K562 (cell line): ENCODE measurements around the gene IL13RA1. TPM values are rescaled to one million over a fixed set of nuclear protein-coding genes. Genes with fewer than 3 reads are reported as not detected.

ENCODE experiments used
- ATAC-seq: fragments of 200-7000 bp; cut with Tn5 transposase; 3 replicates; pipeline ENCODE4 v1.9.1; 2020; ENCODE audit warnings: moderate library complexity
- BruUV-seq: library from RNA; stranded (reverse); fragments of 400-500 nt; replicated peaks from 2 replicates; lab custom pipeline; 2021; lab: Mats Ljungman, UMichigan
- CTCF ChIA-PET: fragments of 300-600 bp; formaldehyde crosslinking; extraction: SDS; loops from one replicate; lab custom pipeline; 2021; ENCODE audit warnings: low intra/inter-chr PET ratio; lab: Yijun Ruan, JAX
- POLR2A ChIA-PET: fragments of 300-600, 350-650 bp; sonication (Branson Sonifier 250); formaldehyde crosslinking; extraction: SDS; loops from one replicate; lab custom pipeline; 2021; ENCODE audit warnings: antibody characterized with exemption, inconsistent platforms; lab: Yijun Ruan, JAX
- DNase-seq, 4 experiments: peaks; one replicate each; pipeline versions ENCODE4 v3.0.0 to v3.0.0-alpha.2; 2011 to 2018; ENCODE audit warnings: low spot score in 3 of 4, mixed read lengths in 3 of 4; ENCODE audit errors: extremely low read depth in 1 of 4
- FAIRE-seq: peaks from 2 replicates; lab custom pipeline; 2011; peaks lifted over from hg19 to GRCh38; lab: Jason Lieb, UNC
- H2AFZ ChIP-seq: 2 replicates; pipeline ENCODE4 v1.6.0; 2011; ENCODE audit warnings: low read depth, low read length, control low read depth, inconsistent platforms
- H3K27ac ChIP-seq: fragments of 200-600 bp; 3 replicates; pipeline ENCODE4 v1.8.0; 2011; ENCODE audit warnings: low read depth, mild to moderate bottlenecking, control low read depth, inconsistent platforms, low read length, moderate library complexity, mixed read lengths; ENCODE audit errors: extremely low read depth
- H3K27me3 ChIP-seq, 2 experiments: fragments of 300-600 bp in 1 of 2; 2 replicates in 1 of 2; 3 replicates in 1 of 2; pipeline versions ENCODE4 v1.6.0 to v1.8.0; 2011; ENCODE audit warnings: inconsistent platforms in 2 of 2, low read length in 2 of 2, mild to moderate bottlenecking in 1 of 2, mixed read lengths in 1 of 2, moderate library complexity in 1 of 2; ENCODE audit not compliant: control insufficient read depth in 2 of 2, insufficient read depth in 2 of 2
- H3K36me3 ChIP-seq: fragments of 300-600 bp; 3 replicates; pipeline ENCODE4 v1.8.0; 2011; ENCODE audit warnings: mild to moderate bottlenecking, low read length, inconsistent platforms; ENCODE audit not compliant: control insufficient read depth, insufficient read depth
- H3K4me1 ChIP-seq, 2 experiments: fragments of 200-600 bp in 1 of 2; replicated peaks in 1 of 2; 2 replicates in 1 of 2; 3 replicates in 1 of 2; pipeline versions ENCODE4 v1.5.1 to v1.8.0; 2011; ENCODE audit warnings: inconsistent platforms in 2 of 2, low read length in 2 of 2, mild to moderate bottlenecking in 1 of 2, mixed read lengths in 1 of 2, moderate library complexity in 1 of 2; ENCODE audit not compliant: control insufficient read depth in 2 of 2, insufficient read depth in 2 of 2
- H3K4me2 ChIP-seq: 2 replicates; pipeline ENCODE4 v1.6.1; 2011; ENCODE audit warnings: low read length, control low read depth, inconsistent platforms, mixed read lengths; ENCODE audit not compliant: insufficient read depth
- H3K4me3 ChIP-seq: fragments of 200-600 bp; sonication (generic), shearing (Covaris generic); 2 replicates; pipeline ENCODE4 v1.5.1; 2016; ENCODE audit warnings: control low read depth, inconsistent platforms
- H3K79me2 ChIP-seq: fragments of 200-600 bp; 3 replicates; pipeline ENCODE4 v1.8.0; 2011; ENCODE audit warnings: low read length, inconsistent platforms; ENCODE audit not compliant: control insufficient read depth, insufficient read depth
- H3K9ac ChIP-seq, 2 experiments: 2 replicates each; pipeline versions ENCODE4 v1.6.0 to v1.6.1; 2011; ENCODE audit warnings: low read depth in 2 of 2, low read length in 2 of 2, control low read depth in 1 of 2, inconsistent platforms in 1 of 2, mild to moderate bottlenecking in 1 of 2, mixed read lengths in 1 of 2; ENCODE audit not compliant: insufficient read depth in 1 of 2
- H3K9me1 ChIP-seq: one replicate; pipeline ENCODE4 v1.6.0; 2011; ENCODE audit warnings: inconsistent platforms, mild to moderate bottlenecking, low read length, moderate library complexity; ENCODE audit not compliant: control insufficient read depth, insufficient read depth
- H3K9me3 ChIP-seq: replicated peaks from 2 replicates; pipeline ENCODE4 v1.5.1; 2011; ENCODE audit warnings: low read depth, low read length, inconsistent platforms; ENCODE audit not compliant: control insufficient read depth, insufficient read depth
- H4K20me1 ChIP-seq: replicated peaks from 2 replicates; pipeline ENCODE4 v1.6.1; 2011; ENCODE audit warnings: low read length, inconsistent platforms, mixed read lengths; ENCODE audit not compliant: control insufficient read depth, insufficient read depth
- ATF6 ChIP-seq: sonication (generic); formaldehyde crosslinking; IDR thresholded peaks from 2 replicates; pipeline ENCODE4 v1.4.0; 2020; ENCODE audit warnings: mild to moderate bottlenecking, missing genetic modification reagents
- CHD1 ChIP-seq: fragments of 200-600 bp; sonication (generic); IDR thresholded peaks from one replicate; pipeline ENCODE4 v1.6.1; 2012; ENCODE audit warnings: mild to moderate bottlenecking, moderate library complexity, low read length, inconsistent platforms
- E2F1 ChIP-seq: sonication (generic); formaldehyde crosslinking; IDR thresholded peaks from 2 replicates; pipeline ENCODE4 v1.8.1; 2023; ENCODE audit warnings: mild to moderate bottlenecking, missing genetic modification reagents, moderate library complexity
- EHMT2 ChIP-seq: fragments of 450-650 bp; IDR thresholded peaks from 2 replicates; pipeline ENCODE4 v1.6.1; 2018; ENCODE audit warnings: antibody characterized with exemption
- GTF2A2 ChIP-seq: IDR thresholded peaks from 2 replicates; pipeline ENCODE4 v1.6.1; 2016; ENCODE audit warnings: mild to moderate bottlenecking, missing genetic modification characterization, missing compliant biosample characterization
- JUNB ChIP-seq: fragments of 450-650 bp; formaldehyde crosslinking; conservative IDR thresholded peaks from 2 replicates; pipeline ENCODE4 v1.4.0; 2020; ENCODE audit warnings: mild to moderate bottlenecking
- NR2F6 ChIP-seq: fragments of 450-650 bp; formaldehyde crosslinking; IDR thresholded peaks from 2 replicates; pipeline ENCODE4 v1.4.0; 2020; ENCODE audit warnings: mild to moderate bottlenecking
- RAD21 ChIP-seq, 2 experiments: fragments of 250-450 bp in 1 of 2; fragments of 450-650 bp in 1 of 2; sonication (Bioruptor Pico) in 1 of 2; formaldehyde crosslinking in 1 of 2; IDR thresholded peaks in 1 of 2; conservative IDR thresholded peaks in 1 of 2; 2 replicates each; pipeline versions ENCODE4 v1.4.0 to v1.8.0; 2020 to 2022; ENCODE audit warnings: mild to moderate bottlenecking in 2 of 2, moderate library complexity in 1 of 2
- SMAD4 ChIP-seq: fragments of 250-450 bp; sonication (Bioruptor Pico); conservative IDR thresholded peaks from 2 replicates; pipeline ENCODE4 v1.8.0; 2021; ENCODE audit warnings: inconsistent platforms, mild to moderate bottlenecking, moderate library complexity
- TCF15 ChIP-seq: fragments of 250-450 bp; sonication (Bioruptor Pico); IDR thresholded peaks from 2 replicates; pipeline ENCODE4 v1.8.0; 2022; ENCODE audit warnings: moderate library complexity, mild to moderate bottlenecking, inconsistent platforms
- WGBS: fragments of 100-300 bp; shearing (Covaris generic); methylation state at CpG from one replicate; pipeline ENCODE4 v1.1.6; 2016; ENCODE audit warnings: low coverage, mixed read lengths; ENCODE audit not compliant: insufficient coverage; ENCODE audit errors: missing lambda C conversion rate; 5-methylcytosine and 5-hydroxymethylcytosine counted together
- in situ Hi-C: fragments of 300-500 bp; cut with MboI; formaldehyde crosslinking; loops from 4 replicates; pipeline ENCODE4 v1.15.0; 2018; ENCODE audit warnings: inconsistent platforms, mixed read lengths
- intact Hi-C: fragments of 100-400 bp; cut with micrococcal nuclease; formaldehyde crosslinking; loops from 2 replicates; pipeline ENCODE4 v1.14.2; 2022
- polyA plus RNA-seq, 8 experiments: library from polyadenylated mRNA; depleted of rRNA in 4 of 8; stranded (reverse) in 5 of 8; unstranded in 3 of 8; fragments of >200 nt; fragmentation: Nextera tagmentation in 2 of 8; fragmentation: Illumina TruSeq in 1 of 8; extraction: Ambion mirVana in 2 of 8; extraction: Trizol in 1 of 8; gene quantifications; 2 replicates each; pipeline versions ENCODE4 v1.2.1 to v1.2.3, GENCODE V29; 2011 to 2014; ENCODE audit warnings: inconsistent platforms in 1 of 8, missing spikeins in 1 of 8
- total RNA-seq, 7 experiments: library from RNA; depleted of rRNA in 6 of 7; stranded (reverse); fragments of >200 nt in 6 of 7; fragmentation: Illumina TruSeq in 2 of 7; extraction: Trizol in 2 of 7; gene quantifications; 2 replicates each; pipeline versions ENCODE4 v1.2.1 to v1.2.3, GENCODE V29; 2011 to 2021; ENCODE audit warnings: low replicate concordance in 1 of 7
- TF ChIP-seq, protein P1 (sequence below): fragments of 450-650 bp; IDR thresholded peaks from 2 replicates; pipeline ENCODE4 v1.6.1; 2017; ENCODE audit warnings: mild to moderate bottlenecking, moderate library complexity

Gene IL13RA1
- total and polyA plus RNA-seq, 9 of the 15 experiments (the other 6 are each of a cell fraction or from before 2014, with no cell fraction given): 2.9 to 22.9 (median 12.2) TPM

DNA sequence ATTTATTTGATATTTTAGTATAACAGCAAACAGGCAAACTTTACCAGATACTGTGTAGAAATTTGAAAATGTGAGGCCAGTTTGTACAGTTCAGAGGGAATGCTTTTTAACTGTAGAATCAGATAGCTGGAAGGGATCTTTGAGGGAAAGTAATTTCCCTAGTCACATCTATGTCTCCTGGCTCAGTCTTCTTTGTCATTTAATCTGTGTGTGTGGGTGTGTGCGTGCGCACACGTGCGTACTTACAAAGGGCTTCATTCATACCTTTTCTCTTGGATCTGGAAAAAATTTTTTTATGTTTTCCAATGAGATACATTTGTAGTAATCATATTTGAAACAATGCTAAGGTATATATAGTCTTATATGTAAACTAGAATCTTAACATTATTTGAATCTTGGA, 44.6 kb downstream of the IL13RA1 start:
- Histone ChIP-seq H2AFZ (no peak overlapping the region), H3K4me2 (no peak overlapping the region), H3K4me1 (no peaks in the 10 kb centered on the region; a peak in 1 of 5 replicates), H3K27me3 (no peaks in the 10 kb centered on the region), H4K20me1 (no peaks in the 10 kb centered on the region), H3K79me2 (no peaks in the 10 kb centered on the region), H3K4me3 (no peak overlapping the region), H3K9me1 (no peaks in the 10 kb centered on the region), H3K9ac (no peak overlapping the region), H3K9me3 (no peaks in the 10 kb centered on the region), H3K27ac (no peak overlapping the region), H3K36me3 (no peaks in the 10 kb centered on the region)
- TF ChIP-seq ATF6 (CRISPR knock-in tag) (no peak), CHD1 (no peak)
- DNase-seq (no peak), FAIRE-seq (no peak), ATAC-seq (no peak)
- CTCF ChIA-PET: no interaction called here
- intact Hi-C loops: no loop called here
- in situ Hi-C loops: no loop called here
- 65% methylated on average over 4 of the region's 4 CpGs for WGBS
- POLR2A ChIA-PET: no interaction called here
- BruUV-seq: no TSS peak

- Histone ChIP-seq H3K27me3 (no peaks in the 10 kb centered on the region), H3K9ac (no peak overlapping the region), H2AFZ (no peak overlapping the region), H3K4me3 (no peak overlapping the region), H3K4me1 (no peaks in the 10 kb centered on the region; a peak in 1 of 5 replicates), H3K27ac (no peak overlapping the region), H3K79me2 (no peaks in the 10 kb centered on the region), H3K36me3 (no peaks in the 10 kb centered on the region), H3K4me2 (no peak overlapping the region), H4K20me1 (no peaks in the 10 kb centered on the region), H3K9me1 (no peaks in the 10 kb centered on the region), H3K9me3 (no peaks in the 10 kb centered on the region)
- 96% methylated on average over 4 of the region's 5 CpGs for WGBS
- DNase-seq: no peak
- no TSS peak for BruUV-seq
- CTCF ChIA-PET: no interaction called here
- intact Hi-C loops: no loop called here
- POLR2A ChIA-PET: interaction anchor here (0.5 to 1.2 kb wide), 2 partner anchors 9 to 69 kb away, joined by 3 to 4 read pairs; no protein-coding TSS in a partner anchor
- no peak for FAIRE-seq
- in situ Hi-C loops: no loop called here
- ATAC-seq: no peak
- no peak for TF ChIP-seq EHMT2
- TF ChIP-seq, protein P1, sequence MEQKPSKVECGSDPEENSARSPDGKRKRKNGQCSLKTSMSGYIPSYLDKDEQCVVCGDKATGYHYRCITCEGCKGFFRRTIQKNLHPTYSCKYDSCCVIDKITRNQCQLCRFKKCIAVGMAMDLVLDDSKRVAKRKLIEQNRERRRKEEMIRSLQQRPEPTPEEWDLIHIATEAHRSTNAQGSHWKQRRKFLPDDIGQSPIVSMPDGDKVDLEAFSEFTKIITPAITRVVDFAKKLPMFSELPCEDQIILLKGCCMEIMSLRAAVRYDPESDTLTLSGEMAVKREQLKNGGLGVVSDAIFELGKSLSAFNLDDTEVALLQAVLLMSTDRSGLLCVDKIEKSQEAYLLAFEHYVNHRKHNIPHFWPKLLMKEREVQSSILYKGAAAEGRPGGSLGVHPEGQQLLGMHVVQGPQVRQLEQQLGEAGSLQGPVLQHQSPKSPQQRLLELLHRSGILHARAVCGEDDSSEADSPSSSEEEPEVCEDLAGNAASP: no peak
- TF ChIP-seq RAD21 (CRISPR knock-in tag; conservative IDR thresholded peaks at IDR 0.05 in 1 of 2, IDR thresholded peaks at IDR 0.05 in 1 of 2): no peak
- TF ChIP-seq TCF15 (CRISPR knock-in tag): no peak
- no peak for TF ChIP-seq GTF2A2
- no peak for TF ChIP-seq NR2F6
- no peak for TF ChIP-seq E2F1 (CRISPR knock-in tag)
- no peak for TF ChIP-seq JUNB (CRISPR knock-in tag)
- no peak for TF ChIP-seq SMAD4
These were observed 46.4 kb downstream of the IL13RA1 start for GRCh38 chrX:118773782-118774181.
